Left ventricle myocardium inferior (tissue), 1 donor: ENCODE results near the gene SETBP1. TPM values are rescaled to one million over a fixed set of nuclear protein-coding genes. Genes with fewer than 3 reads are reported as not detected.

ENCODE experiments used
- DNase-seq: peaks from one replicate; pipeline ENCODE4 v3.0.0-alpha.2; 2020
- H3K27ac ChIP-seq: fragments of 200-600 bp; replicated peaks from 2 replicates; pipeline ENCODE4 v1.8.0; 2021
- H3K27me3 ChIP-seq: fragments of 200-600 bp; 2 replicates; pipeline ENCODE4 v1.8.0; 2021; ENCODE audit warnings: low read depth
- H3K36me3 ChIP-seq: fragments of 200-600 bp; 2 replicates; pipeline ENCODE4 v1.8.0; 2021
- H3K4me1 ChIP-seq: fragments of 200-600 bp; 2 replicates; pipeline ENCODE4 v1.8.0; 2021
- H3K4me3 ChIP-seq: fragments of 200-600 bp; 2 replicates; pipeline ENCODE4 v1.8.0; 2021; ENCODE audit warnings: mild to moderate bottlenecking, moderate library complexity
- H3K9me3 ChIP-seq: fragments of 200-600 bp; replicated peaks from 2 replicates; pipeline ENCODE4 v1.8.0; 2021
- CTCF ChIP-seq: fragments of 200-600 bp; IDR thresholded peaks from 2 replicates; pipeline ENCODE4 v1.8.0; 2021; ENCODE audit warnings: antibody characterized with exemption, mild to moderate bottlenecking, borderline replicate concordance
- intact Hi-C: fragments of 100-400 bp; cut with micrococcal nuclease; formaldehyde crosslinking; loops from one replicate; pipeline ENCODE4 v1.11.0; 2022
- total RNA-seq: library from RNA; stranded (reverse); fragmentation: NEBNext Ultra II Directional; extraction: Animal tissue kit (Norgen Biotek cat#: 25700); gene quantifications from one replicate; pipeline ENCODE4 v1.2.1, GENCODE V29; 2021
- donor health status: DM: no; HTN: yes; CAD: no; lungs with severe emphysema.

SETBP1 gene
- total RNA-seq, 1 donor from 2014 or later, result 10.3 TPM

- no peaks in the 10 kb centered on the region for H3K9me3 ChIP-seq
- DNase-seq, result no peak
- no peak overlapping the region for H3K27ac ChIP-seq
- peaks cover 4% of the 10 kb centered on the region for H3K27me3 ChIP-seq
- TF ChIP-seq CTCF, result no peak
- no peak overlapping the region for H3K4me3 ChIP-seq
- H3K36me3 ChIP-seq, result no peaks in the 10 kb centered on the region
- intact Hi-C loops, result no loop called here
- H3K4me1 ChIP-seq, result peaks cover 22% of the 10 kb centered on the region
Measured at GRCh38 chr18:44916429-44917207, 235.9 kb downstream of the SETBP1 start.

GRCh38 chr18:44917216-44918141, 236.8 kb downstream of the SETBP1 start:
- H3K4me3 ChIP-seq, result no peak overlapping the region
- no peak for TF ChIP-seq CTCF
- peaks cover 22% of the 10 kb centered on the region for H3K4me1 ChIP-seq
- H3K27me3 ChIP-seq, result no peaks in the 10 kb centered on the region
- intact Hi-C loops, result no loop called here
- peak overlapping the region; percentile 25 for H3K27ac ChIP-seq
- no peaks in the 10 kb centered on the region for H3K36me3 ChIP-seq
- DNase-seq, result no peak
- no peaks in the 10 kb centered on the region for H3K9me3 ChIP-seq

GRCh38 chr18:44918142-44918476, 237.4 kb downstream of the SETBP1 start:
- no peak for DNase-seq
- H3K4me1 ChIP-seq, result peaks cover 22% of the 10 kb centered on the region
- H3K27ac ChIP-seq, result no peak overlapping the region
- H3K9me3 ChIP-seq, result no peaks in the 10 kb centered on the region
- no peaks in the 10 kb centered on the region for H3K36me3 ChIP-seq
- H3K4me3 ChIP-seq, result no peak overlapping the region
- intact Hi-C loops, result no loop called here
- no peaks in the 10 kb centered on the region for H3K27me3 ChIP-seq
- TF ChIP-seq CTCF, result no peak

DNA sequence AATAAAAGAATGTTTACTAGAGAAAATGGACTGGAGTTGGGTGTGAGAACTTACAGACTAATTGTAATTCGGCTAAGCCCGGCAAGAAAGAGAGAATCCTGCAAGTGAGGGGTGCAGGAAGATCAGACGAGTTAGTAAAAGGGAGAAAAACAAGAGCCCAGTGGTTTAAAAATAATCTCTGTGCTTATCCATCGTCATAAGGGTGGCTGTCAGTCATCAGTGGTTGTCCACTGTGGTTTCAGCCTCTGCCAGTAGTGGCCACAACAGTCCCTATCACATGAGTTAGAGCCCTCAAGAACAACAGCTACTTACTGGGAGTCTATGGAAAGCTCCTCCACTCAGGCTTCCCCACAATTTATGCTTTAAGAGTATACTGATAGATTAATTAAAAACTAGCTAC, 239.8 kb downstream of the SETBP1 start:
- intact Hi-C loops, result no loop called here
- peaks cover 25% of the 10 kb centered on the region for H3K4me1 ChIP-seq

DNA sequence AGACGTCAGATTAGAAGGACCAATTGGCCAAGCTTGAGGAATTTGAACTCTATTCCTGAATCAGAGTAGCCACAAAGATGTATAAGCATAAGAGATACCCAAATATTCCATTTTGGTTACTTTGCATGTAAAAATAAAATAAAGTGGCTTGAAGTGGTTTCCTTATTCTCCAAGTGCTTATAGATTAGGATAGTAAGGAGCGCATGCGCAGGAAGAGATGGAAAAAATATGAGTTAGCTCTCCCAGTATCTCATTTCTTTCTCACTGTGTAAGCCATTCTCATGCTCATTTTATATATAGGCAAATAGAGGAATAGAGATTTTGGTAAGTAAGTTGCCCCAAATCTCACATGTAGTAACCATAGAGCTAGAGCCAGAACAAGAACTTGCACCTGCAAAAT, 241.3 kb downstream of the SETBP1 start:
- H3K4me1 ChIP-seq, result peaks cover 21% of the 10 kb centered on the region
- H3K4me3 ChIP-seq, result no peak overlapping the region
- no peak for DNase-seq
- intact Hi-C loops, result no loop called here
- no peaks in the 10 kb centered on the region for H3K27me3 ChIP-seq
- no peaks in the 10 kb centered on the region for H3K9me3 ChIP-seq
- H3K36me3 ChIP-seq, result no peaks in the 10 kb centered on the region
- no peak for TF ChIP-seq CTCF
- no peak overlapping the region for H3K27ac ChIP-seq

More for the DNA sequence above, 239.8 kb downstream of the SETBP1 start:
- Histone ChIP-seq H3K9me3 (no peaks in the 10 kb centered on the region), H3K27me3 (no peaks in the 10 kb centered on the region), H3K4me3 (no peak overlapping the region), H3K27ac (no peak overlapping the region), H3K36me3 (no peaks in the 10 kb centered on the region)
- no peak for DNase-seq
- TF ChIP-seq CTCF, result no peak
